Activated CD4-positive, CD25-positive, alpha-beta regulatory T cell treated with anti-CD3 and anti-CD28 coated beads, Interleukin-2, amount 50 U/mL, for 72 hours (primary cell): ENCODE data around the gene HOXA3.

Source experiments
- DNase-seq: peaks from one replicate; pipeline ENCODE4 v3.0.0; 2021

HOXA3 gene

GRCh38 chr7:27079234-27079975 is 73.0 kb downstream of the HOXA3 start:
- no peak for DNase-seq

- DNase-seq, result no peak
Observed at GRCh38 chr7:27078616-27079233, 73.7 kb downstream of the HOXA3 start.

- DNase-seq, result no peak
Observed at GRCh38 chr7:27073076-27073475, 79.3 kb downstream of the HOXA3 start.

- DNase-seq, result no peak
Observed at GRCh38 chr7:27071622-27072390, 80.6 kb downstream of the HOXA3 start.

- DNase-seq, result no peak
Observed at GRCh38 chr7:27068259-27068658, 84.1 kb downstream of the HOXA3 start.

GRCh38 chr7:27066148-27066547 is 86.2 kb downstream of the HOXA3 start:
- no peak for DNase-seq

GRCh38 chr7:27065709-27066108 is 86.7 kb downstream of the HOXA3 start:
- no peak for DNase-seq

- DNase-seq, result no peak
Observed at GRCh38 chr7:27064661-27065060, 87.7 kb downstream of the HOXA3 start.

- no peak for DNase-seq
Observed at GRCh38 chr7:27064159-27064558, 88.2 kb downstream of the HOXA3 start.

GRCh38 chr7:27062946-27063345 is 89.4 kb downstream of the HOXA3 start:
- DNase-seq, result no peak
